ENCODE data around the gene IGSF23. TPM values are rescaled to one million over a fixed set of nuclear protein-coding genes. Genes with fewer than 3 reads are reported as not detected.

IGSF23 gene
- total RNA-seq, 3 donors from 2014 or later: not detected

GRCh38 chr19:44641501-44642265 lies 28.3 kb downstream of the IGSF23 start:
- TF ChIP-seq, protein P1, sequence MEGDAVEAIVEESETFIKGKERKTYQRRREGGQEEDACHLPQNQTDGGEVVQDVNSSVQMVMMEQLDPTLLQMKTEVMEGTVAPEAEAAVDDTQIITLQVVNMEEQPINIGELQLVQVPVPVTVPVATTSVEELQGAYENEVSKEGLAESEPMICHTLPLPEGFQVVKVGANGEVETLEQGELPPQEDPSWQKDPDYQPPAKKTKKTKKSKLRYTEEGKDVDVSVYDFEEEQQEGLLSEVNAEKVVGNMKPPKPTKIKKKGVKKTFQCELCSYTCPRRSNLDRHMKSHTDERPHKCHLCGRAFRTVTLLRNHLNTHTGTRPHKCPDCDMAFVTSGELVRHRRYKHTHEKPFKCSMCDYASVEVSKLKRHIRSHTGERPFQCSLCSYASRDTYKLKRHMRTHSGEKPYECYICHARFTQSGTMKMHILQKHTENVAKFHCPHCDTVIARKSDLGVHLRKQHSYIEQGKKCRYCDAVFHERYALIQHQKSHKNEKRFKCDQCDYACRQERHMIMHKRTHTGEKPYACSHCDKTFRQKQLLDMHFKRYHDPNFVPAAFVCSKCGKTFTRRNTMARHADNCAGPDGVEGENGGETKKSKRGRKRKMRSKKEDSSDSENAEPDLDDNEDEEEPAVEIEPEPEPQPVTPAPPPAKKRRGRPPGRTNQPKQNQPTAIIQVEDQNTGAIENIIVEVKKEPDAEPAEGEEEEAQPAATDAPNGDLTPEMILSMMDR (IDR thresholded peaks at IDR 0.05): no peak
- H3K9me3 ChIP-seq: no peaks in the 10 kb centered on the region
- peaks cover 40% of the 10 kb centered on the region for H3K4me1 ChIP-seq (ENCODE audit: low read depth)
- no peaks in the 10 kb centered on the region for H3K36me3 ChIP-seq (ENCODE audit: low read depth)
- H3K4me3 ChIP-seq: no peak overlapping the region
- ATAC-seq: no peak
- no peak for DNase-seq
- intact Hi-C loops (cut with DNase I, micrococcal nuclease): no loop called here

GRCh38 chr19:44642377-44642776 lies 29.0 kb downstream of the IGSF23 start:
- intact Hi-C loops (cut with DNase I, micrococcal nuclease): no loop called here
- Histone ChIP-seq H3K4me3 (no peak overlapping the region), H3K4me1 (ENCODE audit: low read depth) (peaks cover 33% of the 10 kb centered on the region), H3K9me3 (no peaks in the 10 kb centered on the region), H3K36me3 (ENCODE audit: low read depth) (no peaks in the 10 kb centered on the region)
- DNase-seq (no peak), ATAC-seq (no peak)
- TF ChIP-seq, protein P1 (IDR thresholded peaks at IDR 0.05): no peak

DNA sequence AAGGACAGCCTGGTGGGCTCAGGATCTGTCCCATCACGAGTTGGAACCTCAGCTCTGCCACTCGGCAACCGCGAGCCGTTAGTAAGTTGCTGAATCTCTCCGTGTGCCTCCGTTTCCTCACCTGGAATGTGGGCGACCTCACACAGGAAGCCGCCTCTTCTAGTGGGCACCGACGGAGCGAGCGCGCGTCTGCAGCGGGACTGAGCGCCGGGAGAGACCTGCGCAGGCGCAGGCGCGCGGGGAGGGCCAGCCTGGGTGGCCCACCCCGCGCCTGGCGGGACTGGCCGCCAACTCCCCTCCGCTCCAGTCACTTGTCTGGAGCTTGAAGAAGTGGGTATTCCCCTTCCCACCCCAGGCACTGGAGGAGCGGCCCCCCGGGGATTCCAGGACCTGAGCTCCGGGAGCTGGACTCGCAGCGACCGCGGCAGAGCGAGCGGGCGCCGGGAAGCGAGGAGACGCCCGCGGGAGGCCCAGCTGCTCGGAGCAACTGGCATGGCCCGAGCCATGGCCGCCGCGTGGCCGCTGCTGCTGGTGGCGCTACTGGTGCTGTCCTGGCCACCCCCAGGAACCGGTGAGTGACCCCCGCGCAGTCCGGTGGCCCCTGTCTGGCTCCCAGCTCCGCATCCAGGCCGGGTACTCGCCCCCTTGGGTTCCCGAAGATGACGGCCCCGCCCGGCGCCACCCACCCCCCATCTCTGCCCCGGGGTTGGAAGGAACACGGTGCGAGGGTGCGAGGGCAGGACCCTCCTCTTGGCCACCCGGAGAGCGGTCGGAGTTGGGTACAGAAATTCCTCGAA lies 30.4 kb downstream of the IGSF23 start, which contains the start of gene PVR:
Gene PVR, plus strand, starts transcription at position 306 of the 797 bp plus-strand sequence. Its CDS starts 187 bp downstream, at position 493.
- peak within 1 kb of the TSS; percentile 68 for H3K4me3 ChIP-seq
- DNase-seq (peak; percentile 79 to 87 (median 80)), ATAC-seq (peak; percentile 94)
- intact Hi-C loops (cut with DNase I, micrococcal nuclease): no loop called here
- H3K4me1 ChIP-seq (ENCODE audit: low read depth): peaks cover 21% of the 10 kb centered on the region
- no peaks in the 10 kb centered on the region for H3K36me3 ChIP-seq (ENCODE audit: low read depth)
- H3K9me3 ChIP-seq: no peaks in the 10 kb centered on the region
- TF ChIP-seq, protein P1 (IDR thresholded peaks at IDR 0.05): no peak

- no peaks in the 10 kb centered on the region for H3K36me3 ChIP-seq (ENCODE audit: low read depth)
- ATAC-seq (peak; percentile 65), DNase-seq (peak in 1 of 3 donors; percentile 45)
- intact Hi-C loops (cut with DNase I, micrococcal nuclease): no loop called here
- peak overlapping the region; percentile 68 for H3K4me3 ChIP-seq
- H3K9me3 ChIP-seq: no peaks in the 10 kb centered on the region
- peaks cover 18% of the 10 kb centered on the region for H3K4me1 ChIP-seq (ENCODE audit: low read depth)
- TF ChIP-seq, protein P1 (IDR thresholded peaks at IDR 0.05): no peak
These were observed 31.1 kb downstream of the IGSF23 start for GRCh38 chr19:44644402-44645016.

DNA sequence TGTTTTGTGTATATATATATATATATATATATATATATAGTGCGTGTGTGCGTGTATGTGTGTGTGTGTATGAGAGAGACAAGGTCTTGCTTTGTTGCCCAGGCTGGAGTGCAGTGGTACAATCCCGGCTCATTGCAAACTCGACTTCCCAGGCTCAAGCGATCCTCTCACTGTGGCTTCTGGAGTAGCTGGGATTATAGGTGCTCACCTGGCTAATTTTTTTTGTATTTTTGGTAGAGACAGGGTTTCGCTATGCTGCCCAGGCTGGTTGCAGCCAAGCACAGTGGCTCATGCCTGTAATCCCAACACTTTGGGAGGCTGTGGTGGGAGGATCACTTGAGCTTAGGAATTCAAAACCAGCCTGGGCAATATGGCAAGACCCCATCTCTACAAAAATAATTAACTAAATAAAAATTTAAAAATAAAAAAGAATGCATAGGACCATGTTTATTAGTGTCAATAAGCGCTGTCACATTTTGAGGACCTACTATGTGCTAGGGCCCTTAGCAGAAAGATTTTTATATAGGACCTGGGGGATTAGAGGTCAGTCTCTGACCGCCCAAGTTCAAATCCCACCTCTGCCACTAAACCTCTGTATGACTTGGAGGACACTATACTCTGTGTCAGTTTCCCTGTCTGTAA lies 32.2 kb downstream of the IGSF23 start:
- H3K9me3 ChIP-seq: no peaks in the 10 kb centered on the region
- no peak overlapping the region for H3K4me3 ChIP-seq
- H3K4me1 ChIP-seq (ENCODE audit: low read depth): peaks cover 8% of the 10 kb centered on the region
- intact Hi-C loops (cut with DNase I, micrococcal nuclease): no loop called here
- no peak for ATAC-seq
- no peak for DNase-seq
- TF ChIP-seq, protein P1 (IDR thresholded peaks at IDR 0.05): no peak
- no peaks in the 10 kb centered on the region for H3K36me3 ChIP-seq (ENCODE audit: low read depth)
